Calu3 (cell line): ENCODE measurements around the gene AGTR1. TPM values are rescaled to one million over a fixed set of nuclear protein-coding genes. Genes with fewer than 3 reads are reported as not detected.

Source experiments
- BruUV-seq: library from RNA; stranded (reverse); fragments of 400-500 nt; replicated peaks from 2 replicates; lab custom pipeline; 2021; lab: Mats Ljungman, UMichigan
- CTCF ChIA-PET: fragments of 300-600 bp; sonication (Branson Sonifier 250); formaldehyde crosslinking; loops from one replicate; lab custom pipeline; 2022; ENCODE audit warnings: antibody characterized with exemption; lab: Charles Lee
- DNase-seq: peaks from one replicate; pipeline ENCODE4 v3.0.0; 2022
- H3K27ac Mint-ChIP-seq: one replicate; pipeline ENCODE4 v1.8.0; 2022; ENCODE audit warnings: mixed read lengths; ENCODE audit not compliant: unreplicated experiment
- H3K27me3 Mint-ChIP-seq: one replicate; pipeline ENCODE4 v1.8.0; 2022; ENCODE audit warnings: mixed read lengths; ENCODE audit not compliant: unreplicated experiment
- H3K36me3 Mint-ChIP-seq: one replicate; pipeline ENCODE4 v1.8.0; 2022; ENCODE audit warnings: mild to moderate bottlenecking, moderate library complexity, mixed read lengths; ENCODE audit not compliant: insufficient read depth, unreplicated experiment
- H3K4me1 Mint-ChIP-seq: one replicate; pipeline ENCODE4 v1.8.0; 2022; ENCODE audit warnings: mild to moderate bottlenecking, low read depth, mixed read lengths; ENCODE audit not compliant: unreplicated experiment
- H3K4me3 Mint-ChIP-seq: one replicate; pipeline ENCODE4 v1.8.0; 2022; ENCODE audit warnings: mild to moderate bottlenecking, low read depth, moderate library complexity, mixed read lengths; ENCODE audit not compliant: unreplicated experiment
- H3K9me3 Mint-ChIP-seq: one replicate; pipeline ENCODE4 v1.8.0; 2022; ENCODE audit warnings: low read depth, mixed read lengths; ENCODE audit not compliant: unreplicated experiment
- intact Hi-C: fragments of 100-400 bp; cut with micrococcal nuclease; formaldehyde crosslinking; loops from one replicate; pipeline ENCODE4 v1.10.0; 2022; ENCODE audit not compliant: unreplicated experiment
- total RNA-seq: library from RNA; stranded (reverse); gene quantifications from 2 replicates; pipeline ENCODE4 v1.2.3, GENCODE V29; 2022
- TF ChIP-seq, protein P1 (sequence below): fragments of 200-600 bp; IDR thresholded peaks from one replicate; pipeline ENCODE4 v1.8.0; 2022; ENCODE audit warnings: antibody characterized with exemption; ENCODE audit not compliant: unreplicated experiment

AGTR1 gene
- total RNA-seq, 1 experiment from 2014 or later = not detected

GRCh38 chr3:148718982-148719862 lies 21.5 kb downstream of the AGTR1 start:
- Mint-ChIP-seq H3K27ac (no peak overlapping the region), H3K36me3 (no peaks in the 10 kb centered on the region), H3K4me1 (no peaks in the 10 kb centered on the region), H3K9me3 (no peaks in the 10 kb centered on the region), H3K4me3 (no peak overlapping the region), H3K27me3 (no peaks in the 10 kb centered on the region)
- DNase-seq = no peak
- TF ChIP-seq, protein P1, sequence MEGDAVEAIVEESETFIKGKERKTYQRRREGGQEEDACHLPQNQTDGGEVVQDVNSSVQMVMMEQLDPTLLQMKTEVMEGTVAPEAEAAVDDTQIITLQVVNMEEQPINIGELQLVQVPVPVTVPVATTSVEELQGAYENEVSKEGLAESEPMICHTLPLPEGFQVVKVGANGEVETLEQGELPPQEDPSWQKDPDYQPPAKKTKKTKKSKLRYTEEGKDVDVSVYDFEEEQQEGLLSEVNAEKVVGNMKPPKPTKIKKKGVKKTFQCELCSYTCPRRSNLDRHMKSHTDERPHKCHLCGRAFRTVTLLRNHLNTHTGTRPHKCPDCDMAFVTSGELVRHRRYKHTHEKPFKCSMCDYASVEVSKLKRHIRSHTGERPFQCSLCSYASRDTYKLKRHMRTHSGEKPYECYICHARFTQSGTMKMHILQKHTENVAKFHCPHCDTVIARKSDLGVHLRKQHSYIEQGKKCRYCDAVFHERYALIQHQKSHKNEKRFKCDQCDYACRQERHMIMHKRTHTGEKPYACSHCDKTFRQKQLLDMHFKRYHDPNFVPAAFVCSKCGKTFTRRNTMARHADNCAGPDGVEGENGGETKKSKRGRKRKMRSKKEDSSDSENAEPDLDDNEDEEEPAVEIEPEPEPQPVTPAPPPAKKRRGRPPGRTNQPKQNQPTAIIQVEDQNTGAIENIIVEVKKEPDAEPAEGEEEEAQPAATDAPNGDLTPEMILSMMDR = peak; percentile 66
- no TSS peak for BruUV-seq
- intact Hi-C loops = loop anchor here (1.0 to 5.0 kb wide), 2 partner anchors 252 to 340 kb away; no protein-coding TSS in a partner anchor
- CTCF ChIA-PET = interaction anchor here (0.6 to 2.6 kb wide), 10 partner anchors 8 to 1397 kb away, joined by 3 to 33 read pairs (median 3); no protein-coding TSS in a partner anchor

GRCh38 chr3:148720873-148721272 lies 23.2 kb downstream of the AGTR1 start:
- TF ChIP-seq, protein P1 = no peak

GRCh38 chr3:148723631-148724030 lies 25.9 kb downstream of the AGTR1 start:
- no TSS peak for BruUV-seq
- no peak for DNase-seq
- H3K4me3 Mint-ChIP-seq = no peak overlapping the region
- no peak overlapping the region for H3K27ac Mint-ChIP-seq
- intact Hi-C loops = no loop called here
- peaks cover 8% of the 10 kb centered on the region for H3K4me1 Mint-ChIP-seq
- no peaks in the 10 kb centered on the region for H3K27me3 Mint-ChIP-seq
- CTCF ChIA-PET = interaction anchor here (0.6 kb wide), 1 partner anchor 81 kb away, joined by 3 read pairs; no protein-coding TSS in a partner anchor
- no peaks in the 10 kb centered on the region for H3K9me3 Mint-ChIP-seq
- TF ChIP-seq, protein P1 = no peak
- no peaks in the 10 kb centered on the region for H3K36me3 Mint-ChIP-seq

More at GRCh38 chr3:148720873-148721272, 23.2 kb downstream of the AGTR1 start:
- no peaks in the 10 kb centered on the region for H3K4me1 Mint-ChIP-seq
- DNase-seq = no peak
- H3K36me3 Mint-ChIP-seq = no peaks in the 10 kb centered on the region
- CTCF ChIA-PET = interaction anchor here (1.0 kb wide), 1 partner anchor 341 kb away, joined by 4 read pairs; no protein-coding TSS in a partner anchor
- H3K4me3 Mint-ChIP-seq = no peak overlapping the region
- intact Hi-C loops = no loop called here
- H3K9me3 Mint-ChIP-seq = no peaks in the 10 kb centered on the region
- no peaks in the 10 kb centered on the region for H3K27me3 Mint-ChIP-seq
- H3K27ac Mint-ChIP-seq = no peak overlapping the region
- BruUV-seq = no TSS peak

DNA sequence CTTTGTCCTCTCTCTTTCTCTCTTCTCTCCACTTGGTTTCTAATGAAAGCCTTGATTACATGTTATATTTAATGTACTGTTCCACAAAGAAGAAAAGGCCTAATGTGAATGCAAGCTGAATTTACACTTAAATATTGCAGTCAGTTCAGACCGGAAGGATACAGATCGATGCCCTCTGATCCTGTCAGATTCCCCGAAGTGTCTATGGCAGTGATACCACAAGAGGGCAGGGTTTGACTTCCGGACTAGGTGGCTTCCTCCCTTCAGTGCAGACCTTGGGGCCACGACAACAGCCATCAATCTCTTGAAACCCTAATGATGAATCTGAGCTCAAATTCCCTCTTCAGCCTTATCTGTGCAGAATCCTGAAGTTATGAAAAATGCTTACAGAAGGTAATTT lies 29.5 kb downstream of the AGTR1 start:
- Mint-ChIP-seq H3K4me3 (no peak overlapping the region), H3K9me3 (no peaks in the 10 kb centered on the region), H3K27ac (no peak overlapping the region), H3K27me3 (no peaks in the 10 kb centered on the region), H3K4me1 (peaks cover 8% of the 10 kb centered on the region), H3K36me3 (no peaks in the 10 kb centered on the region)
- CTCF ChIA-PET = interaction anchor here (0.6 to 2.1 kb wide), 5 partner anchors 8 to 216 kb away, joined by 3 to 6 read pairs (median 3); no protein-coding TSS in a partner anchor
- TF ChIP-seq, protein P1 = peak; percentile 71
- no TSS peak for BruUV-seq
- intact Hi-C loops = loop anchor here (1.0 to 5.0 kb wide), 4 partner anchors 135 to 220 kb away; no protein-coding TSS in a partner anchor
- DNase-seq = peak; percentile 76
